HG03558 (cell line): ENCODE data around the gene CDCA7.
"Not testable (repeated sequence)": the region's sequence is repeated elsewhere in the genome, so short reads cannot be mapped to it uniquely, and the experiment has no call there.

ENCODE experiments used
- ATAC-seq: cut with Tn5 transposase; IDR thresholded peaks from one replicate; pipeline ENCODE4 v1.9.1; 2021; ENCODE audit warnings: moderate number of reproducible peaks; ENCODE audit not compliant: unreplicated experiment; ENCODE audit errors: extremely low read depth

The CDCA7 gene

DNA sequence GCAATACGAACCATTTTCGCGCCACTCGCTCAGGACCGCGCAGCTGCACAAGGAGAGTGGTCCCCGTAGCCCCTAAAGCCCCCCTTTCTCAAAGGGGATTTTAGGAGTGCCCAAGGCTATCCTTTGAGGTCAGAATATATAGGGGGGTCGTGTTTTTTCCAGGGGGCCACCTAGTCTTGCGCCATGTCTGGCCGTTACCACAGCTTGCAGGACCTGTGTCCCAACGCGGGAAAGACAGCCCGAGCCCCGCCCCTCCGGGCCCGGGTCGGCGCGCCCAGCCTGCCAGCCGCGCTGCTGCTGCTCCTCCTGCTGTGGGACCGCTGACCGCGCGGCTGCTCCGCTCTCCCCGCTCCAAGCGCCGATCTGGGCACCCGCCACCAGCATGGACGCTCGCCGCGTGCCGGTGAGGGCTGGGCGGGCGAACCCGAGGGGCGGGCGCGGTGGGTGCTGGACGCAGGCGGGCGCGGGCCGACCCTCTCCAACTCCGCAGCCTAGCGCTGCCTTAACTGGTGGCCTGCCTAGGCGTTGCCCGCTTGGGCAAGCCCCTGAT, at the start of gene CDCA7:
Gene CDCA7 (plus strand): TSS at position 291 of the 550 bp plus-strand sequence. CDS start 92 bp downstream, at position 383.
- ATAC-seq, result no peak

DNA sequence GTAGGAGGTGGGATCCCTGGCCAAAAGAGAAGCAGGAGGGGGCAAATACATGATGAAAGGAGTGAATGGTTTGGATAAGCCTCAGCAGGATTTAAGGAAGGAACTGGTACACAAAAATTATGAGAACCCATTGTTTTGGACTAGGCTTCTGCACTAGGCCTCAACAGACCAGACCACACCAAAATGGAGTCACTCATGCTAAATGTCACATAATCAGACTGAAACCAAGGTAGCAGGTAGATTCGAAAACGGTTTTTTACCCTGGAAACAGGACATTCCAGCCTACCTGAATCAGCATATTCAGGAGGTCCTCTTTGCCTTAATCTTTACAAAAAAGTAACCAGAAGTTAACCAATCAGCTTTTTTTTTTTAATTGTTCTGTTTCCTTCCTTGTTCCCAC, 49.4 kb upstream of the CDCA7 start:
- no peak for ATAC-seq

DNA sequence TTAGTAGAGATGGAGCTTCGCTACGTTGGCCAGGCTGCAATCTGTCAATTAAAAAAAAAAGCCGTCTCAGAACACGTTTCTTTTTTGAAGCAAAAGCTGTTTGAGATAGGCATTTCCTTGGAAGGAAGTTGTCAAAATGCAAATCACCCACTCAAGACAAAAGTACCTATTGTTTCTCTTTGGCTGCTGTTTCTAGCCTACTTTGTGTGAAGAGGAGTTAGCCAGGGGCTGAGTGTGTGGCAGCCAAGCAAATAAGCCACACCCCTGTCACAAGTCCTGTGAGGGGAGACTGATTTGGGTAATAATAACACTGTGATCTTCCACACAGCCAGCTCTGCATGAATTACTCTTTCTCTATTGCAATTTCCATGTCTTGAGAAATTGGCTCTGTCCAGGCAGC, 47.4 kb upstream of the CDCA7 start:
- no peak for ATAC-seq

DNA sequence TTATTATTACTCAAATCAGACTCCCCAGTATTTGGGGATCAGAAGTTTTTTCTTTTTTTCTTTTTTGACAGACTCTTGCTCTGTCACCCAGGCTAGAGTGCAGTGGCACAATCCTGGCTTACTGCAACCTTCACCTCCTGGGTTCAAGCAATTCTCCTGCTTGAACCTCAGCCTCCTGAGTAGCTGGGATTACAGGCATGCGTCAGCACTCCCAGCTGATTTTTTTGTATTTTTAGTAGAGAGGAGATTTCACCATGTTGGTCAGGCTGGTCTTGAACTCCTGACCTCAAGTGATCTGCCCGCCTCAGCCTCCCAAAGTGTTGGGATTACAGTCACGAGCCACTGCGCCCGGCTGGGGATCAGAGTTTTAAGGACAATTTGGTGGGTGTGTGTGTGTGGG, 45.3 kb upstream of the CDCA7 start:
- not testable (repeated sequence) for ATAC-seq

DNA sequence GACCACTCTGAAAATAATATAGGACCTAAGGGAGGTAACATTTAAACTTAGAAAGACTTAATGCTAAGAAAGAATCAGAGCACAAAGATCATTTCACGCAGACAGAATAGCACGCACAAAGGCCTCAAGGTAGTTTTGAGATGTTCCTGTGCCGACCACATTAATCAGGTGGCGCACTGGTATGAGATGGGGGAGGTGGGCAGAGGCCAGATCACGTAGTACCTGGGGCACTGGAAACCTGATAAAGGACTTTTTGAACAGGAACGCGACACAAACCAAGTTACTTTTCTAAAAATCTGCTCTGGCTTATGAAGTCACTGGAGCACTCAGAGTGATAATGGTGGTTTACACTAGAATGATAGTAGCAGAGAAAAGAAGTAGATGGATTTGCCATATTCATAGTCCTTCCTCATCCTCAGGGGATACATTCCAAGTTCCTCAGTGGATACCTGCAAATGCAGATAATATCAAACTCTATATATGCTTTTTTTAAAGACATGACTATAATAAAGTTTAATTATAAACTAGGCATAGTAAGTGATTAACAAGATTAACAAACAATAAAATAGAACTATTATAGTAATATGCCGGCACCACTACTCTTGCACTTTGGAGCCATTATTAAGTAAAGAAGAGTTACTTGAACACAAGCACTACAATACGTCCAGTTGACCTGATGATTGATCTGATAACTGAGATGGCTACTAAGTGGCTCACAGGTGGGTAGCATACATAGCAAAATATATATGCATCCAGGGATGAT, 42.6 kb upstream of the CDCA7 start:
- ATAC-seq, result no peak

DNA sequence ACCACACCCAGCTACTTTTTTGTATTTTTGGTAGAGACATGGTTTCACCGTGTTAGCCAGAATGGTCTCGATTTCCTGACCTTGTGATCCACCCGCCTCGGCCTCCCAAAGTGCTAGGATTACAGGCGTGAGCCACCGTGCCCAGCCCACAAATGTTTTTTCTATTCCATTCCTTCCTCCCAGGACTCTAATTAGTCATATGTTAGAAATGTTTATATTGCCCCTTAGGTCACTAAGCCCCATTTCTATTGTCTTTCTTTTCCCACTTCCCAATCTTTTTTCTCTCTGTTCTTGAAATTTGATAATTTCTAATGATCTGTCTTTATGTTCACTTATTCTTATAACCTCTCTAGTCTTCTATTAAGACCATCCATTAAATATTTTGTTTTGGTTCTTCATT, 31.3 kb upstream of the CDCA7 start:
- no peak for ATAC-seq

DNA sequence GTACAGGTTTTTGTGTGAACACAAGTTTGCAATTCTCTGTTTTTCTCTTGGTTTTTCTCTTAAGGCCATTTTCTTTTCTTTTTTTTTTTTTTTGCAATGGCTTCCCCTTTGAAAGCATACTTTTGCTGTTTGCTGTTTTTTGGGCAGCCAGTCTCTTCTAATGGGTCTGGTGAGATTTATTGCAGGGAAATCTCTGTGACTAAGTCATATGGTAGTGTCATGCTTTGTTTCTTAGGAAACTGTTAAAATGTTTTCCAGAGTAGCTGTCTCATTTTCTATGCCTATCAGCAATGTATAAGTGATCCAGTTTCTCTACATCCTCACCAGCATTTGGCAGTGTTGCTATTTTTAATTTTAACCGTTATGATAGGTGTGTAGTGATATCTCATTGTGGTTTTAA, 27.9 kb upstream of the CDCA7 start:
- ATAC-seq, result no peak

DNA sequence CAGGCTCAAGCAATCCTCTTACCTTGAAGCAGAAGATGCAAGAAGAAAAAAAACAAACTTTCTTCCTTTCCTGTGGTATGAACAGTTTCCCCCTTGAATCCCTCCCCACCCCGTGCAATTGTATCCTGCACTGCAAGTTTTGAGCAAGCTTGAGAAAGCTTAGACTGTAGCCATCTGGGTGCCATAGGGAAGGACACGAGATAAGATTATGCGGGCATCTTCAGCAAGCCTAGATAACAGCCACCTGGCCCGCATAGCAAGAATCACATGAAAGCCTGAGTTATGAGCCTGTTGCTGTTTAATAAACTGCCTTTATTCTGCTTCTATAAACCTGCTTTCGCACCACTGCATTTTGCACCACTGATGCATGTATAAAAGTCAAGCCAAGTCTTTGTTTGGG, 27.3 kb upstream of the CDCA7 start:
- no peak for ATAC-seq

DNA sequence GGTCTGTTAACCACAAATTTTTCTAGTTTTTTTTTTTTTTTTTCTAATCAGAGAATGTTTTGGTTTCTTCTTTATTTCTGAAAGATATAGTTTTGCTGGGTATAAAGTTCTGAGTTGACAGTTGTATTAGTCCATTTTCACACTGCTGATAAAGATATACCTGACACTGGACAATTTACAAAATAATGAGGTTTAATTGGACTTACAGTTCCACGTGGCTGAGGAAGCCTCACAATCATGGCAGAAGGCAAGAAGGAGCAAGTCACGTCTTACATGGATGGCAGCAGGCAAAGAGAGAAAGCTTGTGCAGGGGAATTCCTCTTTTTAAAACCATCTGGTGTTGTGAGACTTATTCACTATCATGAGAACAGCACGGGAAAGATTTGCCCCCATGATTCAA, 21.7 kb upstream of the CDCA7 start:
- not testable (repeated sequence) for ATAC-seq

DNA sequence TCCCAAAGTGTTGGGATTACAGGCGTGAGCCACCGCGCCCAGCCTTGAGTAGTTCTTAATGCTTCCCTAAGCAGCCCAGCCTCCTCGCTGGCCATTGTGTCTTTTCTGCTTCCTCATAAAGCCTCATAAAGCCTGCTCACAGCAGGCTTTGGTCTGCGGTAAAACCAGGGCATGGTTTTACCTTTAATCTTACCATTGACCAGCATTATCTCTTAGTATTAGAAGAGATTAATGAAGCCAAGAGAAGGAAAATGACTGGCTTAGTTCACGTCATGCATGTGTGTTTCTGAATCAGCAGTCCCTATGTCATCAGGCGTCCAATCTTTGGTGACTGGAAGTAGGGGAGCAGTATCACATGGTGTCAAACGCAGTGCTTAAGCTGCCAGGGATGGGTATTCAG, 14.9 kb upstream of the CDCA7 start:
- ATAC-seq, result no peak

DNA sequence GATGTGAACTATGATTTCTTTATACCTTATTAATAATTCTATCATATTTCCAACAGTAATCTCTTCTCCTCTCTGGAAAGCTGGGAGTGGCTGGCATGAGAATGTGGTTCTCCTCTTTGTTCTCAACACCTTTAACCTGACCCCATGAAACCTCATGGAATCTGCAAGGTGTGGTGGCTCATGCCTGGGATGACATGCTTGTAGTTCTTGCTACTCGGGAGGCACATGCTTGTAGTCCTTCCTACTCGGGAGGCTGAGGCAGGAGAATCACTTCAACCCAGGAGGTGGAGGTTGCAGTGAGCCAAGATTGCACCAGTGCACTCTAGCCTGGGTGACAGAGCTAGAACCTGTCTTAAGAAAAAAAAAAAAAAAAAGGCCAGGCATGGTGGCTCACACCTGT, 10.8 kb upstream of the CDCA7 start:
- no peak for ATAC-seq

DNA sequence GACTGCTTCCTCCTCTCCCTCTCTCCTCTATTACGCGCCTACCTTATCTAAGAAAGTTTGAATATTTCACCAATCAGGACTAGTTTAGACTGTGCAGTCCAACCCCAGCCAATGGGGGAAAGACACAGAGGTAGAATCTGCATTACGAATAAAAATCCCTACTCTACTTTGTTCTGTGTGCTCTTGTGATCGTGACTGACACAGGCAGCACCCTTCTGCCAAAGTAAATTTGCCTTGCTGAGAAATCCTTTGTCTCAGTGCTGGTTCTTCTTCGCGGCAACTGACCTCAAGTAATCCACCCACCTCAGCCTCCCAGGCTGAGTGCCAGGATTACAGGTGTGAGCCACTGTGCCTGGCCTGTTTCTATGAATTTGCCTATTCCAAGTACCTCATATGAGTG, 8.6 kb upstream of the CDCA7 start:
- no peak for ATAC-seq

DNA sequence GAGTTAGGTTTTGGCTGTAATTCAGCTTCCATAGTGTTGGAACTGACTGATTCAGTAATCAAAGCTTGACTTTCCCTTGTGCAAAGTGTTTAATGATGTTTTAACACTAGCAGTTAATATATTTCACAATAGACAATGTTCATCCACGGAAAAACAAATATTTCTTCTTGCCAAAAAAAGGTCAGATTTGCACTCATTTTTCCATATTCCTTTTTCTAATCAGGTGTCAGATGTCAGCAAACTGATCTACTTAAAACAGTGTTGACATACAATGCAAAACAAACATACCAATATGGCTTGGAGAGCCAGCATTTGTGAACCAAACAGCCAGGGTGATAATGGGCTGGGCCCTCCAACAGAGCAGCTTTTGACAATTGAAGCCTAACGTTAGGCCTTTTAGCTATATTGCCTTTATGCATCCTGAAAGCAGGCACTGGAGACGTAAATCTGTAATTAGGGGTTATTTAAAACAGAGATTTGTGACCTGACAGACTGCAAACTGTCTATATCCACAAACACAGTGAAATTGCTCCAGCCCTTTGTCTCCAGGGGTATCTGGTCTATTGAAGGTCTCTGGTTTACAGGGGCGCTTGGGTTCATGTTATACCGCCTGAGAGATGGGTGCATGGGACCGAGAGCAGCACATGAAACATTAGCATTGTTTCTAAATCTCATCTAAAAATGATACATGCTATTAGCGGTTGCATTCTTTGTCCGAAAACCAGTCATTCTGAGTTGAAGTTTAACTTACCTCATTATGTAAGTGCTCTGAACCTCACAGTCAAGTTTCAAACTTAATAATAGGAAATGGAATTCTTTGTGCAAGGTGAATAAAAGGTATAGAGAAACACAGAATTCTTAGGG, 7.1 kb upstream of the CDCA7 start:
- ATAC-seq, result no peak

DNA sequence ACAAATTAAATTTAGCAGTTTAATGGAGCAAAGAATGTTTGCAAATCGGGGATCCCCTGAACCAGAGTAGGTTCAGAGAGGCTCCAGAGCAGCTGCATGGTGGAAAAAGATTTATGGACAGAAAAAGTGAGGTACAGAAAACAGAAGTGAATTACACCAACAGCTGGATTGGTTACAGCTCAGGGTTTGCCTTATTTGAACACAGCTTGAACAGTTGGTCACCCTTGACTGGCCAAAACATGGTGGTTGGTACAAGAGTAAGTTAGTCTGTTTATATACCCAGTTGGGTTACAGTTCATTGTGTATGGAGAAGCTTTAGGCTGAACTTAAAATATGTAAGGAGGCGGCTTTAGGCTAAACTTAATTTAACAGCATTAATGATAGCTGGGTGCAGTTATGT, 5.4 kb upstream of the CDCA7 start:
- ATAC-seq, result no peak

DNA sequence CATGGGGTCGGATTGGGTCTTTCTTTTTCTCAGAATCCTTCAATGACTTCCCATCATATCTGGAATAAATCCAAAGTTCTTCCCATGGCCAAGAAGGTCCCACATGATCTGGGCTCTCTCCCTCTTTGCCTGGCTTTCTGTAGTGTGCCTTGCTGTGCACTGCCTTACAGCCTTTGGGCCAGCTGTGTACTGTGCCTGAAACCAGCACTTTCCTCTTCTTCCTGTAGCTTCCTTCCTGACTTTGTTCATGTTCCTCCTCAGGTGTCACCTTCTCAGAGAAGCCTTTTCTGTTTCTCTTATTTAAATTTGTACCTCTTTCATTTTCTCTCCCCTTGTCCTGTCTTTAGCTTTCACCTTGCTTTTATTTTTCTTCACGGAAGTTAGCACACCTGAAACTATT, 4.3 kb upstream of the CDCA7 start:
- ATAC-seq, result no peak

DNA sequence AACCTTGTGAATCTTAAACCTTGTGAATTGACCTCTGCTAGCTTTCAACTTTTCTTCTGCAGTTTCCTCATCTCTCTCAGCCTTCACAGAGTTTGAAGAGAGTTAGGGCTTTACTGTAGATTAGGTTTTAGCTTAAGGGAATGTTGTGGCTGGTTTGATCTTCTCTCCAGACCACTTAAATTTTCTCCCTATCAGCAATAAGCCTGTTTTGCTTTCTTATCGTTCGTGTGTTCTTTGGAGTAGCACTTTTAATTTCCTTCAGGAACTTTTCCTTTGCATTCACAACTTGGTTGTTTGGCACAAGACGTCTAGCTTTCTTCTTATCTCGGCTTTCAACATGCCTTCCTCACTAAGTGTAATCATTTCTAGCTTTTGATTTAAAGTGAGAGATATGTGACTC, 2.8 kb upstream of the CDCA7 start:
- ATAC-seq, result no peak

DNA sequence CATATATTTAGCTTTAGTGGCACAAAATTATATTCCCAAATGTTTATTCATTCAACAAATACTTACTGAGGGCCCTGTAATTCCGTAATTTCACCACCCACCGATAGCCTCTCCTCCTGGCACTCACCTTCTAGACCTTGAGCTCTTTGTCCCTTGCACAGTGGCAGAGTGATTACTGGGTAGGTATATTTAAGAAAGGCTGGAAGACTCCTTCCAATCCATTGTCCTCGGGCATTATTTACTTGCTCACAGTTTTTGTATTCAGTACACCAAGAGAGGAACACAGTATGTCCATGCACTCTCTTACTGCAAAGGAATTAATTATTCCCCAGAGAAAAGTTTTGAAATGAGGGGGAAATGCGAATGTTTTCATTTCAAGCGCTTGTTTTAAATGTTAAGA, 1.1 kb upstream of the CDCA7 start:
- no peak for ATAC-seq

DNA sequence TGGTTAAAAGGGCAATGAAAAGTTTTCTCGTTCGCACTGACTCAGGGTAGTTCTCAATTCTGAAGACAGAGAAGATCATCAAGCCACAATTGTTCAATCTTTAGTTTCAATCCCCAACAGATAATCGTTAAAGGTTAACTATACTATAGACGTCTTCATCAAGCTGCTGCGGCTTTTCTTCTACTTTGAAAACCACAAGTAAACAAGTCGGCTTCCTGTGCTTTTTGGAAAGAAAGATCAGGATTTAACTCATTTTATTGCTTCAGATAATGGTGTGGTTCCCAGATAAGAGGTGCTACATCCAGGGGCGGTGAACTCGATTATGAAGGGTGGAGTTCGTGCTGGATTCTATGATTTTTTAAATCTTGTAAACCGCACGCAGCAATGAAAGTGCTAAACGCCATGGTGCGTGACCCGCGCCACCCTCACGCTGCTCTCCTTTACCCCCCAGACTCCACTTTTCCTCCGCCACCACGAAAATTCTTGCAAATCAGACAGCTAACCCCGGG, 545 bp upstream of the CDCA7 start:
- no peak for ATAC-seq

DNA sequence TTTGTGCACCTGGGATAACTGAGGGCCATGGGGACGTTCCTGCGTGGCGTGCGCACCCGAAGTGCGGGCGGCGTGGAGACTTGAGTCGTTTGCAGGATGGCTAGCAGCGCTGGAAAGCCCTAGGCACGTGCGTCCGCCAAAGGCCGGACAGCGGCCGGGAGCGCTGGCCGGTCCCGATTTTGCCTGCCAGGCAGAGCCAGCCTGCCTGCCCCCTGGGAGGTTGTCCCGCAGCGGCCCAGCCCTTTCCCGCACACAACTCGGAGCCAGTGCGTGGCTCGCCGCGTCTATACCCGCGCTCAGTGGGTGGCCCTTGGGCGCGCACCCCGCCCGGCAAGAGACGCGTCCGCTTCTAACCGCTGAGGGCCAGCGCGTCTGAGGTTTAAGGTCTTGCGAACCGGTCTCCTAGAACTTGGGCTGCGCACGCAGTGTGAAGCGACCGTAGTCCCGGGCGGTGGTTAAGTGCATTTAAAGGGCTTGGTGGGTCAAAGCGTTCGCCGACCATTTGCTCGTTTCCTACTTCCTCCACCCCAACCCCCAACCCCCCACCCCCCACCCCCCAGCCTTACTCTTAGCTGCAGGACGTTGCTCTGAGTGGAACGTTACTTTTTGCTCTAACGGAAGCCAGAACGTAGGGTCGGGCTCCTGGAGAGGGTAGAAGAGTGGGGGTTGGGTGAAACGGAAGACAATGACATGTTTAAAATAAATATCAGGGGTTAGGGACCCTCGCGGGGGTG, 627 bp downstream of the CDCA7 start:
- no peak for ATAC-seq

DNA sequence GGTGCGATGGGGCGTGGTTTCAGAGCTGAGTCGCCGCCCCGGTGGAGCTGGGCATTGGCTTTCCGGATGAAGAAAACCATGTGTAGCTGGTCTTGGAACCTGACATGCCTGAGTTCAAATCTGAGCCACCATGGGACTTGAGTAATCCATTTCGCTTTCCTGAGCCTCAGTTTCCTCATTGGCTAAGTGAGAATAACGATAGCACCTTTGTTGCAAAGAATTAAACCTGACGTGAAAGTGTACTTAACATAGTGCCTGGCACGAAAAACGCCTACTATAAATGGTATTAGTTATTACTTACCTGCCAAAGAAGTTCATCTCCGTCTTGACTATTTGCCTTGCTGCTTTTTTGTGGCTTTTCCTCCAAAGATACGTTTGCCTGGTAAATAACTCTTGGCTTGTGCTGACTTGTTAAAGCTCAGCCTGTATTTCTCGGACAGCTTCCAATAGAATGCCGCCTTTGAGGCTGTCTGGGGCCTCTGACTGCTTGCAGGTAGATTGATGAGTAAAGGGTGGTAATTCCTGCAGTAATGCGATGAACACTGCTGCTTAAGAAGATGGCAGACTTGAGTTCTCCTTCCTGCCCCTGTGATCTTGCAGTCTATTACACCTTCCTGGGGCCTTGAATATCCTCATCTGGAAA, 1.3 kb downstream of the CDCA7 start:
- no peak for ATAC-seq
